GM15510 (cell line): ENCODE results near the gene KCNT2.

ENCODE experiments used
- POLR2A ChIP-seq: IDR thresholded peaks from 3 replicates; pipeline ENCODE4 v1.6.1; 2011; ENCODE audit warnings: borderline replicate concordance; ENCODE audit not compliant: insufficient read length; ENCODE audit errors: extremely low read depth

KCNT2 gene

GRCh38 chr1:196309386-196309785 lies 298.9 kb downstream of the KCNT2 start:
- TF ChIP-seq POLR2A, result no peak

- no peak for TF ChIP-seq POLR2A
These were observed 300.1 kb downstream of the KCNT2 start for GRCh38 chr1:196308176-196308575.

GRCh38 chr1:196306421-196306820 lies 301.8 kb downstream of the KCNT2 start:
- no peak for TF ChIP-seq POLR2A

- TF ChIP-seq POLR2A, result no peak
These were observed 303.0 kb downstream of the KCNT2 start for GRCh38 chr1:196305216-196305615.

GRCh38 chr1:196302981-196303380 lies 305.3 kb downstream of the KCNT2 start:
- TF ChIP-seq POLR2A, result no peak

- TF ChIP-seq POLR2A, result no peak
These were observed 305.8 kb downstream of the KCNT2 start for GRCh38 chr1:196302420-196302819.

- TF ChIP-seq POLR2A, result no peak
These were observed 312.5 kb downstream of the KCNT2 start for GRCh38 chr1:196295766-196296165.

GRCh38 chr1:196278816-196279215 lies 329.4 kb downstream of the KCNT2 start:
- no peak for TF ChIP-seq POLR2A

- TF ChIP-seq POLR2A, result no peak
These were observed 330.4 kb downstream of the KCNT2 start for GRCh38 chr1:196277860-196278259.

- TF ChIP-seq POLR2A, result no peak
These were observed 336.9 kb downstream of the KCNT2 start for GRCh38 chr1:196271212-196271947.

GRCh38 chr1:196260270-196260669 lies 348.0 kb downstream of the KCNT2 start:
- no peak for TF ChIP-seq POLR2A

GRCh38 chr1:196259316-196259715 lies 348.9 kb downstream of the KCNT2 start:
- no peak for TF ChIP-seq POLR2A

- no peak for TF ChIP-seq POLR2A
These were observed 352.5 kb downstream of the KCNT2 start for GRCh38 chr1:196255762-196256161.

- no peak for TF ChIP-seq POLR2A
These were observed 378.7 kb downstream of the KCNT2 start for GRCh38 chr1:196229546-196229945.

- TF ChIP-seq POLR2A, result no peak
These were observed 393.4 kb downstream of the KCNT2 start for GRCh38 chr1:196214866-196215265.

- TF ChIP-seq POLR2A, result no peak
These were observed 398.3 kb downstream of the KCNT2 start for GRCh38 chr1:196209983-196210382.
